ENCODE measurements around the gene NKX6-2. TPM values are rescaled to one million over a fixed set of nuclear protein-coding genes. Genes with fewer than 3 reads are reported as not detected.

The NKX6-2 gene
- total and polyA plus RNA-seq, 2 of the 8 experiments (the other 6 are each of a cell fraction or from before 2014, with no cell fraction given), result 0.06 TPM; not detected in 1

DNA sequence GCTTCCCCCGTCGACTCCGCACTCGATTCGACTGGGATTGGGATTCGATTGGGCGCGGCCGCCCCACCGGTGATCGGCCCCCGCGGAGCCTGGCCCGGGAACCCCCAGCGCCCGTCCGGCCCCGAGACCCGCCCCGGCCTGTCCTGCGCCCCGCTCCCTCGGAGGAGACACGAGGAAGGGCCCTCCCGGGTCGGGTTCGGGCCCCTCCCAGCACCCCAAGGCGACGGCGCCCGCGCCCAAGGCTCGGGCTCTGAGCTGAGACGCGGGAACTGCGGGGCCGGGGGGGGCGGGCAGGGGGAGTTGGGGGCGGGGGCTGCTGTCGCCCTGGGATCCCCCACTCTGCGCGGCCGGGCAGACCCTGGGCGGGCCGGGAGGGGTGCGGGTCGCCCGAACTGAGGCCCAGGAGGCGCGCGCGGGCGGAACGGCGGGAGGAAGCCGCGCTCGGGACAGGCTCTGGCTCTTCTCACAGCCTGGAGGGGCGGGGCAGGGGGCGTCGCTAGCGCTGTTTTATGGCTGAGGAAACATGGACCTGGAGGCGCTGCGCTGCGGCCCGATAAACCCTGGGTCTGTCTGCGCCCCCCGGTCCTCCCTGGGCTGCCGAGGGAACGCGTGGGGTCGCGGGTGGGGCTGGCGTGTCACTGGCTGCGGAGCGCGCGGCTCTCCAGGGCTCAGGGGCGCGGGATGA is 1.7 kb upstream of the NKX6-2 start:
- ChIA-PET POLR2A (ENCODE audit: partially characterized antibody) (no interaction called here), CTCF (ENCODE audit: partially characterized antibody) (no interaction called here)
- peaks cover 72 to 82% (median 81%) of the 10 kb centered on the region in 4 experiments for H3K27me3 ChIP-seq (replicated peaks in 1 of 4; ENCODE audit: control insufficient read depth in 3 of 4, extremely low read depth in 1 of 4, insufficient read depth in 3 of 4, low read length in 3 of 4)
- H3K23ac ChIP-seq (ENCODE audit: insufficient read length), result no peak overlapping the region
- FAIRE-seq (no peak), DNase-seq (ENCODE audit: low read depth in 1 of 2, low spot score in 2 of 2) (peak in 1 of 2 experiments; percentile 78)
- H3K4me1 ChIP-seq (replicated peaks in 1 of 4; ENCODE audit: control insufficient read depth in 3 of 4, insufficient read depth in 4 of 4, low read length in 3 of 4), result peaks cover 0 to 28% (median 12%) of the 10 kb centered on the region in 4 experiments; a peak in 6 of 7 replicates
- peaks cover 5 to 13% of the 10 kb centered on the region in 2 experiments for H4K20me1 ChIP-seq (replicated peaks in 1 of 2; ENCODE audit: control insufficient read depth in 1 of 2, insufficient read depth in 2 of 2, low read length in 2 of 2)
- H4K8ac ChIP-seq (ENCODE audit: extremely low read depth, insufficient read depth, low read length), result no peak overlapping the region
- peaks cover 7% of the 10 kb centered on the region; the same call in 1 of the 2 replicates for H3K23me2 ChIP-seq (ENCODE audit: low read depth, low read length)
- no peak overlapping the region for H4K5ac ChIP-seq (ENCODE audit: insufficient read length, low read depth, low read length)
- H2AK5ac ChIP-seq (ENCODE audit: low read depth, low read length), result no peak overlapping the region
- no peak overlapping the region for H2BK5ac ChIP-seq (ENCODE audit: low read depth, low read length)
- H2BK12ac ChIP-seq (ENCODE audit: low read depth, low read length), result no peak overlapping the region
- H3K36me3 ChIP-seq (ENCODE audit: control insufficient read depth in 2 of 4, insufficient read depth in 4 of 4, low read length in 3 of 4), result peaks cover 0 to 28% (median 0%) of the 10 kb centered on the region in 4 experiments; a peak in 2 of 8 replicates
- H2AFZ ChIP-seq (ENCODE audit: low read length), result no peak overlapping the region
- no peak overlapping the region for H4K91ac ChIP-seq (replicated peaks; ENCODE audit: insufficient read length, low read length)
- H2BK120ac ChIP-seq (replicated peaks; ENCODE audit: low read depth, low read length), result no peak overlapping the region
- no peak overlapping the region for H3K18ac ChIP-seq (ENCODE audit: extremely low read depth, low read length)
- H3K9ac ChIP-seq (replicated peaks in 1 of 4; ENCODE audit: extremely low read depth in 1 of 4, low read depth in 3 of 4, low read length in 3 of 4), result no peak overlapping the region
- H3K14ac ChIP-seq (ENCODE audit: insufficient read length), result no peak overlapping the region
- no peaks in the 10 kb centered on the region for H3K79me2 ChIP-seq (ENCODE audit: control insufficient read depth in 1 of 2, insufficient read depth in 2 of 2, low read length in 2 of 2)
- no peak overlapping the region for H3K56ac ChIP-seq (replicated peaks; ENCODE audit: insufficient read length, low read depth, low read length)
- TF ChIP-seq TAF1 (IDR thresholded peaks at IDR 0.05; ENCODE audit: low read depth, low read length), result no peak
- no peak for TF ChIP-seq CHD1 (IDR thresholded peaks at IDR 0.05; ENCODE audit: low read depth, low read length)
- no peak for TF ChIP-seq NRF1 (IDR thresholded peaks at IDR 0.05; ENCODE audit: low read depth, low read length)
- peak; percentile 4 for TF ChIP-seq KDM4A (IDR thresholded peaks at IDR 0.05; ENCODE audit: low read depth, low read length, severe bottlenecking)
- TF ChIP-seq PHF8 (conservative IDR thresholded peaks at IDR 0.05; ENCODE audit: low read depth, low read length), result no peak
- 5% methylated on average over 17 of the region's 80 CpGs; no CpG with 5 or more reads in 1 of the 2 experiments for WGBS, 2 experiments (ENCODE audit: extremely low coverage in 1 of 2, insufficient coverage in 1 of 2, insufficient read length in 1 of 2, insufficient replicate concordance in 2 of 2, low coverage in 1 of 2, low lambda C conversion rate in 2 of 2, missing lambda C conversion rate in 1 of 2)
- H3K4ac ChIP-seq (replicated peaks; ENCODE audit: insufficient read length, low read depth, low read length), result no peak overlapping the region
- no peaks in the 10 kb centered on the region for H3K79me1 ChIP-seq (ENCODE audit: low read depth, low read length)
- H3K4me3 ChIP-seq (ENCODE audit: extremely low read depth in 1 of 4, insufficient read depth in 2 of 4, low read depth in 3 of 4, low read length in 4 of 4), result peak overlapping the region in 3 of 4 experiments; percentile 14 to 62 (median 18); a peak in 6 of 8 replicates
- no peak overlapping the region for H2BK20ac ChIP-seq (ENCODE audit: low read length)
- H3K4me2 ChIP-seq (ENCODE audit: insufficient read depth in 1 of 2, low read depth in 2 of 2, low read length in 2 of 2), result peak overlapping the region; percentile 46 to 78
- H3K27ac ChIP-seq (ENCODE audit: low read depth, low read length), result no peak overlapping the region
- H2BK15ac ChIP-seq (ENCODE audit: low read length), result no peak overlapping the region
- H3K9me3 ChIP-seq (ENCODE audit: insufficient read depth in 2 of 2, low read depth in 1 of 2, low read length in 1 of 2), result no peaks in the 10 kb centered on the region; a peak in 1 of 4 replicates

Measured in H1 (cell line).